Mucosa of descending colon (tissue), 3 donors: Measurements from ENCODE around the gene GABBR2. TPM values are rescaled to one million over a fixed set of nuclear protein-coding genes. Genes with fewer than 3 reads are reported as not detected.

Experiments
- ATAC-seq: fragments of 200-7000 bp; cut with Tn5 transposase; one replicate; pipeline ENCODE4 v1.9.1; 2020; ENCODE audit warnings: mild to moderate bottlenecking, moderate library complexity
- DNase-seq, 3 donors: peaks; one replicate each; pipeline ENCODE4 v3.0.0-alpha.2; 2020
- H3K36me3 ChIP-seq: fragments of 200-600 bp; one replicate; pipeline ENCODE4 v1.8.0; 2021; ENCODE audit warnings: low read depth, mild to moderate bottlenecking
- H3K4me1 ChIP-seq: fragments of 200-600 bp; one replicate; pipeline ENCODE4 v1.8.0; 2021; ENCODE audit warnings: low read depth, mild to moderate bottlenecking
- H3K4me3 ChIP-seq: fragments of 200-600 bp; one replicate; pipeline ENCODE4 v1.8.0; 2021; ENCODE audit warnings: mild to moderate bottlenecking
- H3K9me3 ChIP-seq: fragments of 200-600 bp; one replicate; pipeline ENCODE4 v1.8.0; 2021; ENCODE audit warnings: mild to moderate bottlenecking
- CTCF ChIP-seq: fragments of 200-600 bp; IDR thresholded peaks from one replicate; pipeline ENCODE4 v1.8.0; 2022; ENCODE audit warnings: antibody characterized with exemption, mild to moderate bottlenecking
- intact Hi-C, 2 donors: fragments of 100-400 bp; cut with DNase I in 1 of 2; cut with micrococcal nuclease in 1 of 2; formaldehyde crosslinking; loops; one replicate each; pipeline versions ENCODE4 v1.11.0 to v1.11.1; 2022; cut with DNase I, micrococcal nuclease
- total RNA-seq, 3 donors: library from RNA; stranded (reverse); fragmentation: NEBNext Ultra II Directional in 2 of 3; extraction: Animal tissue kit (Norgen Biotek cat#: 25700) in 2 of 3; gene quantifications; one replicate each; pipeline versions ENCODE4 v1.2.1 to v1.2.4, GENCODE V29; 2021 to 2023
- donor health status: DM: no; HTN: no; CAD: no; lungs with moderate emphysema.
- donor health status: DM: no; HTN: no; CAD: no.
- donor health status: DM: no; HTN: yes; CAD: no.

The GABBR2 gene
- total RNA-seq, 3 donors from 2014 or later, result 0.35 TPM; not detected in 2

DNA sequence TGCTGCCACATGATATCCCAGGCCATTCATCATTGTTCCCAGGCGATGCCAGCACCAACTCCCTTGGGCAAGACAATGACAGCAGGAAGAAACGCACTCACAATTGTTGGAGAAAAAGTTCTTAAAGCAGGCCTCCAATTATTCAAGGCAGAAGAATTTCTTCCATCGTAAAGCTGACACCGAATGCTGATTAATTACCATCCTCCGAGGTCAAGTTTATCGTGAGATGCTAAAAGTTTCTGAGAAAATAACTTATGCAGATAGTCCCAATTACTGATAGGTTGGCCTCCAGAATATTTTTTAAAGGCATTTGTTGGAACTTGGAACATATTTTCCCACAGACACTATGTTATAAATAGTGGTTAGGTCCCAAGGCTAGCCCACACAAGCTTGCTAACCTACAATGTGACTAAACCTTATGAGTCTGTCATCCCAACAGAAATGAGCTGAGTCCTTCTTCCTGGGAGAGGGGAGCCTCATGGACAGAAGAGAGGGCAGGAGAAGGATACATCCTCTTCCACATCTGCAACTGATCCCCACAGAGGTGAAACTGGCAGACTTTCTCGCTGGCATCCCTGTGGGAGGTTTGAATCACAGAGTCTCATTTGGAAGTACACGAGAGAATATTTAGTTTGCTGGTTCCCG lies 250.9 kb downstream of the GABBR2 start:
- Histone ChIP-seq H3K36me3 (no peaks in the 10 kb centered on the region), H3K9me3 (peaks cover 24% of the 10 kb centered on the region), H3K4me3 (no peak overlapping the region), H3K4me1 (no peaks in the 10 kb centered on the region)
- no peak for TF ChIP-seq CTCF
- intact Hi-C loops, result no loop called here
- DNase-seq (no peak), ATAC-seq (no peak)

- no peaks in the 10 kb centered on the region for H3K4me1 ChIP-seq
- ATAC-seq (no peak), DNase-seq (no peak)
- no peak for TF ChIP-seq CTCF
- intact Hi-C loops, result no loop called here
- peaks cover 13% of the 10 kb centered on the region for H3K9me3 ChIP-seq
- no peak overlapping the region for H3K4me3 ChIP-seq
- no peaks in the 10 kb centered on the region for H3K36me3 ChIP-seq
Observed at GRCh38 chr9:98456156-98456613, 252.6 kb downstream of the GABBR2 start.

- intact Hi-C loops, result no loop called here
- Histone ChIP-seq H3K4me3 (no peak overlapping the region), H3K9me3 (peaks cover 7% of the 10 kb centered on the region), H3K36me3 (no peaks in the 10 kb centered on the region), H3K4me1 (no peaks in the 10 kb centered on the region)
- no peak for TF ChIP-seq CTCF
- ATAC-seq (no peak), DNase-seq (no peak)
Observed at GRCh38 chr9:98455256-98456155, 253.2 kb downstream of the GABBR2 start.

DNA sequence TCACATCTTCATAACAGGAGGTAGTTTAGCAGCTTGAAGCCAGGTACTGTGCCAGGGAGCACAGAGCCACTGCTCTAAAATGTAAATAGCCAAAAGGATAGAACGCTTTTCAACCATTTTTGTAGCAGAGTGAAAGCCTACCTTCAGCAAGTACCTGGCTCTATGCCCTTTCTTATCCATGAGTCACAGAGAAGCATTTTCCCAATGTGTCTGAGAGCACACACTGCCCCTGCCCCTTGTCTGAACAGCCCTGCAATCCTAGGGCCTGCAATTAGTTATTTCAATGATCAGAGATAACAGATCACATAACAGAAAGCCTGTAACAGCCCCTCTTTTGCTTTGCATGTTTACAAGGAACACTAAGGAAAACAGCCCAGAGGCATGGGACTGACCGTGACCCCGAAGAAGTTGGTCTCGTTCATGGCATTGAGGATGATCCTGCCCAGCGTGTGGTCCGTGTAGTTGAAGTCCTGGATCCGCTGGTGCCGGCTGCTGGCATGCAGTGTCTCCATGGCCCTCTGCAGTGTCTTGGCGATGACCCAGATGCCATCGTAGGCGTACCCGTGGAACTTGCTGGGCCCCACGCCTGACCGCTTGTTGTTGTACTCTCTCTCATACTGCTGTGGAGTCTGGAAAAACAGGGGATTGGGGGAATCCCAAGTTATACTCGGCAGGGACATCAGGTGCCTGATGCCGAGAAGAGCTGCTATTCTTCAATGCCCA lies 255.0 kb downstream of the GABBR2 start:
- Histone ChIP-seq H3K4me1 (no peaks in the 10 kb centered on the region), H3K9me3 (no peaks in the 10 kb centered on the region), H3K36me3 (no peaks in the 10 kb centered on the region), H3K4me3 (no peak overlapping the region)
- no peak for TF ChIP-seq CTCF
- no peak for DNase-seq
- intact Hi-C loops, result no loop called here
- ATAC-seq, result no peak

GRCh38 chr9:98451576-98451975 lies 257.2 kb downstream of the GABBR2 start:
- ATAC-seq (no peak), DNase-seq (no peak)

More at GRCh38 chr9:98451576-98451975, 257.2 kb downstream of the GABBR2 start:
- H3K36me3 ChIP-seq, result no peaks in the 10 kb centered on the region
- no peaks in the 10 kb centered on the region for H3K4me1 ChIP-seq
- H3K4me3 ChIP-seq, result no peak overlapping the region
- no peak for TF ChIP-seq CTCF
- H3K9me3 ChIP-seq, result no peaks in the 10 kb centered on the region
- intact Hi-C loops, result no loop called here
